ENCODE measurements around the gene STK16.

- TF ChIP-seq EP300 (IDR thresholded peaks at IDR 0.05; ENCODE audit: borderline replicate concordance) (0 out of 2 replicates have a peak, but pooled peaks have one; percentile 20), NFIC (IDR thresholded peaks at IDR 0.05) (no peak), TAF1 (IDR thresholded peaks at IDR 0.05; ENCODE audit: low read depth) (no peak), MAX (IDR thresholded peaks at IDR 0.05) (no peak), TEAD4 (IDR thresholded peaks at IDR 0.05) (no peak), RAD21 (IDR thresholded peaks at IDR 0.05; ENCODE audit: low read depth) (peak; percentile 82)
- TF ChIP-seq, protein P1, sequence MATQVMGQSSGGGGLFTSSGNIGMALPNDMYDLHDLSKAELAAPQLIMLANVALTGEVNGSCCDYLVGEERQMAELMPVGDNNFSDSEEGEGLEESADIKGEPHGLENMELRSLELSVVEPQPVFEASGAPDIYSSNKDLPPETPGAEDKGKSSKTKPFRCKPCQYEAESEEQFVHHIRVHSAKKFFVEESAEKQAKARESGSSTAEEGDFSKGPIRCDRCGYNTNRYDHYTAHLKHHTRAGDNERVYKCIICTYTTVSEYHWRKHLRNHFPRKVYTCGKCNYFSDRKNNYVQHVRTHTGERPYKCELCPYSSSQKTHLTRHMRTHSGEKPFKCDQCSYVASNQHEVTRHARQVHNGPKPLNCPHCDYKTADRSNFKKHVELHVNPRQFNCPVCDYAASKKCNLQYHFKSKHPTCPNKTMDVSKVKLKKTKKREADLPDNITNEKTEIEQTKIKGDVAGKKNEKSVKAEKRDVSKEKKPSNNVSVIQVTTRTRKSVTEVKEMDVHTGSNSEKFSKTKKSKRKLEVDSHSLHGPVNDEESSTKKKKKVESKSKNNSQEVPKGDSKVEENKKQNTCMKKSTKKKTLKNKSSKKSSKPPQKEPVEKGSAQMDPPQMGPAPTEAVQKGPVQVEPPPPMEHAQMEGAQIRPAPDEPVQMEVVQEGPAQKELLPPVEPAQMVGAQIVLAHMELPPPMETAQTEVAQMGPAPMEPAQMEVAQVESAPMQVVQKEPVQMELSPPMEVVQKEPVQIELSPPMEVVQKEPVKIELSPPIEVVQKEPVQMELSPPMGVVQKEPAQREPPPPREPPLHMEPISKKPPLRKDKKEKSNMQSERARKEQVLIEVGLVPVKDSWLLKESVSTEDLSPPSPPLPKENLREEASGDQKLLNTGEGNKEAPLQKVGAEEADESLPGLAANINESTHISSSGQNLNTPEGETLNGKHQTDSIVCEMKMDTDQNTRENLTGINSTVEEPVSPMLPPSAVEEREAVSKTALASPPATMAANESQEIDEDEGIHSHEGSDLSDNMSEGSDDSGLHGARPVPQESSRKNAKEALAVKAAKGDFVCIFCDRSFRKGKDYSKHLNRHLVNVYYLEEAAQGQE (IDR thresholded peaks at IDR 0.05; ENCODE audit: low read depth), result no peak
Measured at GRCh38 chr2:219277703-219278654, 32.7 kb downstream of the STK16 start.
